Testis (tissue), 3 donors: ENCODE data around the gene MT1F. TPM values are rescaled to one million over a fixed set of nuclear protein-coding genes. Genes with fewer than 3 reads are reported as not detected.
A peak's percentile ranks its signal among the peaks of the same experiment; 100 is the strongest.
"Not testable (repeated sequence)": the region's sequence is repeated elsewhere in the genome, so short reads cannot be mapped to it uniquely, and the experiment has no call there.

ENCODE experiments used
- DNase-seq: peaks from one replicate; pipeline ENCODE4 v3.0.0-alpha.2; 2019
- H3K27ac ChIP-seq, 2 donors: fragments of 200-600 bp; sonication (generic); one replicate each; pipeline ENCODE4 v1.5.1; 2019
- H3K27me3 ChIP-seq: fragments of 200-600 bp; sonication (generic); one replicate; pipeline ENCODE4 v1.5.1; 2019
- H3K36me3 ChIP-seq: fragments of 200-600 bp; sonication (generic); one replicate; pipeline ENCODE4 v1.5.1; 2017; ENCODE audit warnings: low read depth; ENCODE audit errors: missing control alignments
- H3K4me1 ChIP-seq: fragments of 200-600 bp; sonication (generic); one replicate; pipeline ENCODE4 v1.5.1; 2019
- H3K4me3 ChIP-seq, 2 donors: fragments of 200-600 bp; sonication (generic); one replicate each; pipeline ENCODE4 v1.5.1; 2017 to 2019
- H3K9me3 ChIP-seq: fragments of 200-600 bp; sonication (generic); one replicate; pipeline ENCODE4 v1.5.1; 2017
- CTCF ChIP-seq, 3 experiments: fragments of 450-650 bp in 2 of 3; fragments of 200-600 bp in 1 of 3; sonication (generic) in 1 of 3; IDR thresholded peaks; one replicate each; pipeline ENCODE4 v1.5.1; 2016 to 2019; ENCODE audit warnings: antibody characterized with exemption in 3 of 3, mild to moderate bottlenecking in 2 of 3, moderate library complexity in 1 of 3
- POLR2A ChIP-seq: fragments of 450-650 bp; IDR thresholded peaks from one replicate; pipeline ENCODE4 v1.6.1; 2017; ENCODE audit warnings: antibody characterized with exemption, mild to moderate bottlenecking, moderate library complexity
- WGBS, 2 donors: methylation state at CpG; one replicate each; pipeline ENCODE4 v1.1.5; 2018; 5-methylcytosine and 5-hydroxymethylcytosine counted together
- intact Hi-C: fragments of 100-400 bp; cut with DNase I; formaldehyde crosslinking; loops from one replicate; pipeline ENCODE4 v1.15.1; 2023; ENCODE audit warnings: low total_unique reads
- polyA plus RNA-seq: library from polyadenylated mRNA; stranded (reverse); fragments of 350-450 nt; fragmentation: Illumina TruSeq; extraction: RNeasy Lipid Tissue Mini Kit (QIAGEN cat#74804); gene quantifications from one replicate; pipeline ENCODE4 v1.2.3, GENCODE V29; 2014; ENCODE audit warnings: low read depth, low replicate concordance; ENCODE audit not compliant: insufficient read depth
- total RNA-seq, 2 donors: library from RNA; depleted of rRNA; stranded (reverse); fragments of >200 nt; gene quantifications; one replicate each; pipeline ENCODE4 v1.2.3, GENCODE V29; 2016

MT1F gene
- total and polyA plus RNA-seq, 3 donors from 2014 or later: 3.6 to 15.4 (median 8.1) TPM

GRCh38 chr16:56658327-56658875 lies 642 bp downstream of the MT1F start:
- no peak for DNase-seq
- Histone ChIP-seq H3K27me3 (no peaks in the 10 kb centered on the region), H3K9me3 (no peaks in the 10 kb centered on the region), H3K4me1 (peaks cover 4% of the 10 kb centered on the region), H3K36me3 (no peaks in the 10 kb centered on the region), H3K4me3 (peak overlapping the region in 1 of 2 donors; percentile 60), H3K27ac (no peak overlapping the region)
- intact Hi-C loops: no loop called here
- TF ChIP-seq CTCF (IDR thresholded peaks at IDR 0.05): no peak
- no peak for TF ChIP-seq POLR2A
- 40% methylated on average over 9 to 10 of the region's 10 CpGs for WGBS, 2 donors

GRCh38 chr16:56662357-56663354 lies 4.9 kb downstream of the MT1F start:
- Histone ChIP-seq H3K4me3 (no peak overlapping the region), H3K27ac (no peak overlapping the region), H3K36me3 (no peaks in the 10 kb centered on the region), H3K27me3 (no peaks in the 10 kb centered on the region), H3K4me1 (peaks cover 4% of the 10 kb centered on the region), H3K9me3 (no peaks in the 10 kb centered on the region)
- intact Hi-C loops: no loop called here
- DNase-seq: no peak
- WGBS, 2 donors: 15 to 18% methylated on average over 41 to 48 of the region's 48 CpGs
- TF ChIP-seq CTCF (IDR thresholded peaks at IDR 0.05): no peak
- no peak for TF ChIP-seq POLR2A

GRCh38 chr16:56664506-56664905 lies 6.7 kb downstream of the MT1F start:
- H3K27me3 ChIP-seq: no peaks in the 10 kb centered on the region
- no peak overlapping the region for H3K4me3 ChIP-seq
- intact Hi-C loops: no loop called here
- TF ChIP-seq CTCF (IDR thresholded peaks at IDR 0.05): no peak
- TF ChIP-seq POLR2A: no peak
- H3K36me3 ChIP-seq: no peaks in the 10 kb centered on the region
- no peaks in the 10 kb centered on the region for H3K9me3 ChIP-seq
- H3K4me1 ChIP-seq: peaks cover 7% of the 10 kb centered on the region
- 92 to 93% methylated on average over 1 of the region's 1 CpG for WGBS, 2 donors
- no peak overlapping the region for H3K27ac ChIP-seq
- DNase-seq: no peak

- intact Hi-C loops, H3K9me3 ChIP-seq: not testable (repeated sequence)
- 57 to 60% methylated on average over 8 of the region's 8 CpGs for WGBS, 2 donors
Observed at GRCh38 chr16:56665286-56666261, 7.8 kb downstream of the MT1F start.

More at GRCh38 chr16:56665286-56666261, 7.8 kb downstream of the MT1F start:
- not testable (repeated sequence) for H3K36me3 ChIP-seq, H3K4me3 ChIP-seq, H3K27ac ChIP-seq, H3K27me3 ChIP-seq, H3K4me1 ChIP-seq
- peak; percentile 67 for DNase-seq
